Sigmoid colon (tissue), 4 donors: ENCODE data around the gene ALG12.

Experiments
- EP300 ChIP-seq, 4 donors: sonication (generic); formaldehyde crosslinking; IDR thresholded peaks; one replicate each; pipeline ENCODE4 v1.6.1; 2017; ENCODE audit warnings: antibody characterized with exemption in 4 of 4
- POLR2A ChIP-seq, 2 donors: fragments of 450-650 bp; IDR thresholded peaks; one replicate each; pipeline ENCODE4 v1.6.1; 2016; ENCODE audit warnings: antibody characterized with exemption in 2 of 2, mild to moderate bottlenecking in 2 of 2, moderate library complexity in 2 of 2
- POLR2AphosphoS5 ChIP-seq, 4 donors: sonication (generic); formaldehyde crosslinking; IDR thresholded peaks; one replicate each; pipeline ENCODE4 v1.6.1; 2017; ENCODE audit warnings: antibody characterized with exemption in 4 of 4
- TF ChIP-seq, protein P1 (sequence below), 4 experiments: fragments of 450-650 bp in 3 of 4; fragments of 200-600 bp in 1 of 4; IDR thresholded peaks; one replicate each; pipeline ENCODE4 v1.5.1; 2016 to 2019; ENCODE audit warnings: antibody characterized with exemption in 4 of 4, mild to moderate bottlenecking in 3 of 4, moderate library complexity in 2 of 4

DNA sequence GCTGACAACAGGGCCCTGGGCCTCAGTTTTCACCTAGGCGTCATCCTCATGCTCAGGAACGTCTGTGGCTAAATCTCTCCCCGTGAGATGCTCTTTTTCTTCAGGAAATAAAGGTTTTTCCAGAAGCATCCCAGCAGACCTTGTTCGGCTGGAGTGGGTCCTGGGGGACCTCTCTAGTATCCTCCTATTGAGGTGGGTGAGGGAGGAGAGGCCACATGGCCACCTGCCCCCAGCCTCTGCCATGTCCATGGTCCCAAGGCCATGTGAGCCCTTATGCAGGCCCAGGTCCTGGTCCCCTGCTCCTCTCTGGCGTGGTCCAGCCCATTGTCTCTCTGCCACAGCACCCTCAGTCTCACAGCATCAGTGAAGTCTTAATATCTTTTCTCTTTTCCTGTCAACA is 22.0 kb downstream of the ALG12 start:
- TF ChIP-seq, protein P1, sequence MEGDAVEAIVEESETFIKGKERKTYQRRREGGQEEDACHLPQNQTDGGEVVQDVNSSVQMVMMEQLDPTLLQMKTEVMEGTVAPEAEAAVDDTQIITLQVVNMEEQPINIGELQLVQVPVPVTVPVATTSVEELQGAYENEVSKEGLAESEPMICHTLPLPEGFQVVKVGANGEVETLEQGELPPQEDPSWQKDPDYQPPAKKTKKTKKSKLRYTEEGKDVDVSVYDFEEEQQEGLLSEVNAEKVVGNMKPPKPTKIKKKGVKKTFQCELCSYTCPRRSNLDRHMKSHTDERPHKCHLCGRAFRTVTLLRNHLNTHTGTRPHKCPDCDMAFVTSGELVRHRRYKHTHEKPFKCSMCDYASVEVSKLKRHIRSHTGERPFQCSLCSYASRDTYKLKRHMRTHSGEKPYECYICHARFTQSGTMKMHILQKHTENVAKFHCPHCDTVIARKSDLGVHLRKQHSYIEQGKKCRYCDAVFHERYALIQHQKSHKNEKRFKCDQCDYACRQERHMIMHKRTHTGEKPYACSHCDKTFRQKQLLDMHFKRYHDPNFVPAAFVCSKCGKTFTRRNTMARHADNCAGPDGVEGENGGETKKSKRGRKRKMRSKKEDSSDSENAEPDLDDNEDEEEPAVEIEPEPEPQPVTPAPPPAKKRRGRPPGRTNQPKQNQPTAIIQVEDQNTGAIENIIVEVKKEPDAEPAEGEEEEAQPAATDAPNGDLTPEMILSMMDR (IDR thresholded peaks at IDR 0.05) = no peak
- no peak for TF ChIP-seq POLR2AphosphoS5 (IDR thresholded peaks at IDR 0.05)
- no peak for TF ChIP-seq POLR2A (IDR thresholded peaks at IDR 0.05)
- TF ChIP-seq EP300 (IDR thresholded peaks at IDR 0.05) = no peak
